ENCODE measurements around the gene E2F4. TPM values are rescaled to one million over a fixed set of nuclear protein-coding genes. Genes with fewer than 3 reads are reported as not detected.

E2F4 gene
- total RNA-seq, 2 donors from 2014 or later: 51.9 to 88.7 TPM

GRCh38 chr16:67146523-67147357 lies 45.2 kb upstream of the E2F4 start:
- H3K27ac ChIP-seq: no peak overlapping the region
- peaks cover 18% of the 10 kb centered on the region for H3K4me1 ChIP-seq
- no peaks in the 10 kb centered on the region for H3K9me3 ChIP-seq
- H3K36me3 ChIP-seq (replicated peaks in 1 of 2; ENCODE audit: insufficient read depth in 1 of 2, low read depth in 2 of 2): peaks cover 6 to 28% of the 10 kb centered on the region in 2 donors
- no peaks in the 10 kb centered on the region for H3K27me3 ChIP-seq
- no peak for TF ChIP-seq POLR2A (IDR thresholded peaks at IDR 0.05)
- no peak for TF ChIP-seq CTCF (IDR thresholded peaks at IDR 0.05)
- intact Hi-C loops (cut with DNase I): no loop called here
- no peak overlapping the region for H3K4me3 ChIP-seq
- DNase-seq (no peak), ATAC-seq (no peak)
- WGBS, 2 donors: 83 to 85% methylated on average over 6 to 7 of the region's 7 CpGs

GRCh38 chr16:67147437-67148140 lies 44.4 kb upstream of the E2F4 start:
- DNase-seq (no peak), ATAC-seq (no peak)
- Histone ChIP-seq H3K4me1 (peaks cover 18% of the 10 kb centered on the region), H3K4me3 (no peak overlapping the region), H3K27ac (no peak overlapping the region), H3K9me3 (no peaks in the 10 kb centered on the region), H3K36me3 (replicated peaks in 1 of 2; ENCODE audit: insufficient read depth in 1 of 2, low read depth in 2 of 2) (peaks cover 6 to 22% of the 10 kb centered on the region in 2 donors), H3K27me3 (no peaks in the 10 kb centered on the region)
- TF ChIP-seq CTCF (IDR thresholded peaks at IDR 0.05): no peak
- TF ChIP-seq POLR2A (IDR thresholded peaks at IDR 0.05): no peak
- intact Hi-C loops (cut with DNase I): no loop called here
- WGBS, 2 donors: 94 to 98% methylated on average over 4 of the region's 4 CpGs

- Histone ChIP-seq H3K27me3 (no peaks in the 10 kb centered on the region), H3K4me1 (peaks cover 18% of the 10 kb centered on the region), H3K4me3 (no peak overlapping the region), H3K27ac (no peak overlapping the region), H3K36me3 (replicated peaks in 1 of 2; ENCODE audit: insufficient read depth in 1 of 2, low read depth in 2 of 2) (peaks cover 6 to 22% of the 10 kb centered on the region in 2 donors), H3K9me3 (no peaks in the 10 kb centered on the region)
- no peak for ATAC-seq
- no peak for TF ChIP-seq POLR2A (IDR thresholded peaks at IDR 0.05)
- intact Hi-C loops (cut with DNase I): no loop called here
- no peak for DNase-seq
- 91% methylated on average over 2 of the region's 2 CpGs for WGBS, 2 donors
Observed at GRCh38 chr16:67148221-67148620, 43.7 kb upstream of the E2F4 start.

GRCh38 chr16:67148656-67149275 lies 43.2 kb upstream of the E2F4 start:
- 84 to 88% methylated on average over 7 to 11 of the region's 11 CpGs for WGBS, 2 donors
- intact Hi-C loops (cut with DNase I): no loop called here
- H3K27ac ChIP-seq: no peak overlapping the region
- H3K4me1 ChIP-seq: peaks cover 18% of the 10 kb centered on the region
- no peak for ATAC-seq
- no peak overlapping the region for H3K4me3 ChIP-seq
- DNase-seq: no peak
- no peaks in the 10 kb centered on the region for H3K27me3 ChIP-seq
- peaks cover 6 to 19% of the 10 kb centered on the region in 2 donors for H3K36me3 ChIP-seq (replicated peaks in 1 of 2; ENCODE audit: insufficient read depth in 1 of 2, low read depth in 2 of 2)
- H3K9me3 ChIP-seq: no peaks in the 10 kb centered on the region
- TF ChIP-seq CTCF (IDR thresholded peaks at IDR 0.05) (no peak), POLR2A (IDR thresholded peaks at IDR 0.05) (no peak)

Data from body of pancreas (tissue), 4 donors.